ENCODE measurements around the gene KATNAL2. TPM values are rescaled to one million over a fixed set of nuclear protein-coding genes. Genes with fewer than 3 reads are reported as not detected.

KATNAL2 gene
- total and polyA plus RNA-seq, 10 of the 15 experiments (the other 5 are each of a cell fraction or from before 2014, with no cell fraction given): 0.20 to 2.4 (median 1.7) TPM

DNA sequence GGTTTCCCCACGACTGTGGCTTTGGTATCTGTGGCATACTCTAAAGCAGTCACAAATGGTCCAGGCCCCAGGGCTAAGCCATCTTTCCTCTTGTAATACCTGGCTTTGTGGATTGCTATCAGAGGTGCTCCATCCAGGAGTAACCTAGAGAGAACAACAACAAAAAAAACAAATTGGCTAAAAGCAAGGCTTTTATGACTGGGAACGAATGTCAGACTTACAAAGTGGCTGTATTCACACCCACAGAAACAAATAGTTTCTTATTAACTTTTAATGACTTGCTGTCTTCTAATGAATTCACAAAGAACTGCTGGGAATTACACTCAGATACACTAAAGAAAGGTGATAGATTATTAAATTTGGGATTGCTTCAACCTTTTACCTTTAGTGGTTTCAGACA lies 197.8 kb downstream of the KATNAL2 start:
- TF ChIP-seq SIX5 (IDR thresholded peaks at IDR 0.05; ENCODE audit: low read depth, low read length, severe bottlenecking): no peak
- TF ChIP-seq TCF7 (IDR thresholded peaks at IDR 0.05; ENCODE audit: borderline replicate concordance): no peak
- TF ChIP-seq, protein P1, sequence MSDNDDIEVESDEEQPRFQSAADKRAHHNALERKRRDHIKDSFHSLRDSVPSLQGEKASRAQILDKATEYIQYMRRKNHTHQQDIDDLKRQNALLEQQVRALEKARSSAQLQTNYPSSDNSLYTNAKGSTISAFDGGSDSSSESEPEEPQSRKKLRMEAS (IDR thresholded peaks at IDR 0.05; ENCODE audit: low read depth, low read length): no peak
- no peak for TF ChIP-seq CREB1 (IDR thresholded peaks at IDR 0.05; ENCODE audit: low read depth)
- TF ChIP-seq NR2C2 (IDR thresholded peaks at IDR 0.05; ENCODE audit: borderline replicate concordance, control insufficient read depth, insufficient read length, low read depth): no peak
- no peak for TF ChIP-seq SUPT20H (IDR thresholded peaks at IDR 0.05; ENCODE audit: borderline replicate concordance, control insufficient read depth, low read depth, low read length)
- TF ChIP-seq ZNF384 (IDR thresholded peaks at IDR 0.05; ENCODE audit: borderline replicate concordance, low read depth, low read length): no peak
- no peak for TF ChIP-seq ETV6 (conservative IDR thresholded peaks at IDR 0.05 in 1 of 2, IDR thresholded peaks at IDR 0.05 in 1 of 2; ENCODE audit: borderline replicate concordance in 1 of 2, low read depth in 1 of 2)
- no peak overlapping the region for H3K9ac ChIP-seq (ENCODE audit: control insufficient read depth, insufficient read depth, low read length)
- H3K36me3 ChIP-seq (ENCODE audit: control insufficient read depth in 2 of 2, insufficient read depth in 2 of 2, low read length in 1 of 2): peaks cover 0 to 2% of the 10 kb centered on the region in 2 experiments; a peak in 1 of 4 replicates
- no peaks in the 10 kb centered on the region for H3K9me3 ChIP-seq (replicated peaks; ENCODE audit: control insufficient read depth, insufficient read depth, low read length)
- in situ Hi-C loops (cut with MboI) (no loop called here), intact Hi-C loops (cut with micrococcal nuclease; ENCODE audit: unreplicated experiment) (no loop called here)
- FAIRE-seq (no peak), DNase-seq (ENCODE audit: low read depth, low spot score) (no peak), ATAC-seq (no peak)
- CTCF ChIA-PET: interaction anchor here (1.3 kb wide), 1 partner anchor 8 kb away, joined by 6 read pairs; no protein-coding TSS in a partner anchor
- H3K27ac ChIP-seq (ENCODE audit: control insufficient read depth, insufficient read depth): no peak overlapping the region
- H3K4me3 ChIP-seq: no peak overlapping the region
- no peaks in the 10 kb centered on the region for H4K20me1 ChIP-seq (ENCODE audit: control insufficient read depth, insufficient read depth)
- POLR2A ChIA-PET: no interaction called here
- H3K4me2 ChIP-seq (ENCODE audit: control insufficient read depth, insufficient read depth): no peak overlapping the region
- no peaks in the 10 kb centered on the region for H3K27me3 ChIP-seq (replicated peaks in 1 of 2; ENCODE audit: control insufficient read depth in 2 of 2, insufficient read depth in 2 of 2, low read length in 1 of 2)
- H2AFZ ChIP-seq (ENCODE audit: control insufficient read depth, low read depth, low read length): no peak overlapping the region
- WGBS (ENCODE audit: insufficient coverage, insufficient replicate concordance, low lambda C conversion rate, missing lambda C conversion rate): 93% methylated on average over 2 of the region's 2 CpGs
- RAD21 ChIA-PET (ENCODE audit: unreplicated experiment): no interaction called here
- BruUV-seq (replicated peaks): no TSS peak
- H3K4me1 ChIP-seq (ENCODE audit: control insufficient read depth, insufficient read depth, low read length): peaks cover 5% of the 10 kb centered on the region
- no peaks in the 10 kb centered on the region for H3K79me2 ChIP-seq (ENCODE audit: control insufficient read depth, insufficient read depth, low read length)
- SMC1A ChIA-PET (ENCODE audit: uncharacterized antibody, unreplicated experiment): interaction anchor here (1.1 kb wide), 1 partner anchor 10 kb away, joined by 3 read pairs; no protein-coding TSS in a partner anchor
